ENCODE data around the gene GRK6. TPM values are rescaled to one million over a fixed set of nuclear protein-coding genes. Genes with fewer than 3 reads are reported as not detected.
A peak's percentile ranks its signal among the peaks of the same experiment; 100 is the strongest.

GRK6 gene
- total RNA-seq, 4 donors from 2014 or later = 16.1 to 45.5 (median 27.2) TPM

GRCh38 chr5:177397875-177398390 lies 28.5 kb upstream of the GRK6 start:
- TF ChIP-seq CTCF (IDR thresholded peaks at IDR 0.05) = no peak
- ATAC-seq (ENCODE audit: low FRiP score) = no peak
- no peak for DNase-seq (ENCODE audit: low spot score)

- TF ChIP-seq CTCF (IDR thresholded peaks at IDR 0.05) = no peak
- ATAC-seq (ENCODE audit: low FRiP score) (no peak), DNase-seq (ENCODE audit: low spot score) (no peak)
These were observed 26.2 kb upstream of the GRK6 start, which contains the start of gene PFN3 for GRCh38 chr5:177399997-177400868. TSS of gene PFN3 (minus strand) at chr5:177400661. CDS start at chr5:177400576, 85 bp downstream.

- DNase-seq (ENCODE audit: low spot score) (no peak), ATAC-seq (ENCODE audit: low FRiP score) (peak; percentile 42)
- no peak for TF ChIP-seq CTCF (IDR thresholded peaks at IDR 0.05)
These were observed 24.0 kb upstream of the GRK6 start for GRCh38 chr5:177402271-177403043.

- no peak for TF ChIP-seq CTCF (IDR thresholded peaks at IDR 0.05)
- no peak for ATAC-seq (ENCODE audit: low FRiP score)
- no peak for DNase-seq (ENCODE audit: low spot score)
These were observed 23.2 kb upstream of the GRK6 start for GRCh38 chr5:177403102-177403791.

GRCh38 chr5:177403792-177404640 lies 22.5 kb upstream of the GRK6 start:
- TF ChIP-seq CTCF (IDR thresholded peaks at IDR 0.05) = peak in 1 of 3 donors; percentile 64
- ATAC-seq (ENCODE audit: low FRiP score) (peak; percentile 88), DNase-seq (ENCODE audit: low spot score) (no peak)

GRCh38 chr5:177404641-177405179 lies 21.8 kb upstream of the GRK6 start:
- no peak for ATAC-seq (ENCODE audit: low FRiP score)
- TF ChIP-seq CTCF (IDR thresholded peaks at IDR 0.05) = no peak
- DNase-seq (ENCODE audit: low spot score) = no peak

Measured in omental fat pad (tissue), 4 donors.